Osteoblast (primary cell): ENCODE results near the gene EHBP1. TPM values are rescaled to one million over a fixed set of nuclear protein-coding genes. Genes with fewer than 3 reads are reported as not detected.

Experiments
- DNase-seq: peaks from one replicate; pipeline ENCODE4 v3.0.0; 2011; ENCODE audit warnings: low spot score, mixed read lengths; ENCODE audit not compliant: insufficient read length; ENCODE audit errors: missing footprints
- H2AFZ ChIP-seq: 2 replicates; pipeline ENCODE4 v1.6.0; 2011; ENCODE audit warnings: mild to moderate bottlenecking, low read length
- H3K27ac ChIP-seq: 2 replicates; pipeline ENCODE4 v1.5.1; 2011; ENCODE audit warnings: mild to moderate bottlenecking, low read depth, low read length, moderate library complexity
- H3K27me3 ChIP-seq: 2 replicates; pipeline ENCODE4 v1.6.0; 2012; ENCODE audit warnings: mild to moderate bottlenecking, control low read depth, inconsistent platforms, low read length, moderate library complexity; ENCODE audit not compliant: insufficient read depth
- H3K36me3 ChIP-seq: 2 replicates; pipeline ENCODE4 v1.5.1; 2011; ENCODE audit warnings: mild to moderate bottlenecking, low read length, control low read depth, moderate library complexity; ENCODE audit not compliant: insufficient read depth
- H3K4me1 ChIP-seq: 2 replicates; pipeline ENCODE4 v1.5.1; 2011; ENCODE audit warnings: mild to moderate bottlenecking, low read length, control low read depth, moderate library complexity; ENCODE audit not compliant: insufficient read depth
- H3K4me2 ChIP-seq: 2 replicates; pipeline ENCODE4 v1.6.0; 2011; ENCODE audit warnings: mild to moderate bottlenecking, low read length; ENCODE audit not compliant: insufficient read depth
- H3K4me3 ChIP-seq: fragments of 200-600 bp; sonication (generic); 3 replicates; pipeline ENCODE4 v1.5.1; 2012; ENCODE audit warnings: mild to moderate bottlenecking, low read length, inconsistent platforms; ENCODE audit not compliant: insufficient read depth
- H3K79me2 ChIP-seq: 2 replicates; pipeline ENCODE4 v1.6.0; 2012; ENCODE audit warnings: mild to moderate bottlenecking, low read length, control low read depth, inconsistent platforms; ENCODE audit not compliant: insufficient read depth
- H3K9me3 ChIP-seq: 2 replicates; pipeline ENCODE4 v1.5.1; 2011; ENCODE audit warnings: low read depth, low read length, control low read depth
- H4K20me1 ChIP-seq: 2 replicates; pipeline ENCODE4 v1.6.0; 2012; ENCODE audit warnings: mild to moderate bottlenecking, low read length, control low read depth; ENCODE audit not compliant: insufficient read depth
- total RNA-seq: library from RNA; depleted of rRNA; stranded (reverse); fragments of >200 nt; gene quantifications from 2 replicates; pipeline ENCODE4 v1.2.3, GENCODE V29; 2012
- TF ChIP-seq, protein P1 (sequence below): IDR thresholded peaks from 2 replicates; pipeline ENCODE4 v1.5.1; 2011; ENCODE audit warnings: mild to moderate bottlenecking, low read depth, low read length, moderate library complexity; ENCODE audit errors: extremely low read depth

EHBP1 gene
- total RNA-seq, 1 donor: 96.3 TPM

DNA sequence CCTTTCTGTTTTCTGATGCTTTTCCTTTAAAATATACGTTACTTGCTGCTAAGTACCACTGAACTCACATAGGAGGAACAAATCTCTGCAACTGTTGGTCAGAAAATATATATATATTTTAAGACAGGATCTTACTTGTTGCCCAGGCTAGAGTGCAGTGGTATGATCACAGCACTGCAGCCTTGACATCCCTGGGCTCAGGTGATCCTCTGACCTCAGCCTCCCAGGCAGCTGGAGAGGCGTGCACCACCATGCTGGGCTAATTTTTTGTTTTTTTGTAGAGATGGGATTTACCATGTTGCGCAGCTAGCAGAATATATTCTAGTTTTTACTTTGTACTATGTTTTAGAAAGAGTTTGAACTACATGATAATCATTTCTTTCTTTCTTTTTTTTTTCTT is 51.5 kb downstream of the EHBP1 start:
- no peaks in the 10 kb centered on the region for H3K27me3 ChIP-seq
- TF ChIP-seq, protein P1, sequence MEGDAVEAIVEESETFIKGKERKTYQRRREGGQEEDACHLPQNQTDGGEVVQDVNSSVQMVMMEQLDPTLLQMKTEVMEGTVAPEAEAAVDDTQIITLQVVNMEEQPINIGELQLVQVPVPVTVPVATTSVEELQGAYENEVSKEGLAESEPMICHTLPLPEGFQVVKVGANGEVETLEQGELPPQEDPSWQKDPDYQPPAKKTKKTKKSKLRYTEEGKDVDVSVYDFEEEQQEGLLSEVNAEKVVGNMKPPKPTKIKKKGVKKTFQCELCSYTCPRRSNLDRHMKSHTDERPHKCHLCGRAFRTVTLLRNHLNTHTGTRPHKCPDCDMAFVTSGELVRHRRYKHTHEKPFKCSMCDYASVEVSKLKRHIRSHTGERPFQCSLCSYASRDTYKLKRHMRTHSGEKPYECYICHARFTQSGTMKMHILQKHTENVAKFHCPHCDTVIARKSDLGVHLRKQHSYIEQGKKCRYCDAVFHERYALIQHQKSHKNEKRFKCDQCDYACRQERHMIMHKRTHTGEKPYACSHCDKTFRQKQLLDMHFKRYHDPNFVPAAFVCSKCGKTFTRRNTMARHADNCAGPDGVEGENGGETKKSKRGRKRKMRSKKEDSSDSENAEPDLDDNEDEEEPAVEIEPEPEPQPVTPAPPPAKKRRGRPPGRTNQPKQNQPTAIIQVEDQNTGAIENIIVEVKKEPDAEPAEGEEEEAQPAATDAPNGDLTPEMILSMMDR: no peak
- H2AFZ ChIP-seq: no peak overlapping the region
- H3K4me2 ChIP-seq: no peak overlapping the region
- no peak overlapping the region for H3K4me3 ChIP-seq
- no peaks in the 10 kb centered on the region for H3K9me3 ChIP-seq
- H3K27ac ChIP-seq: no peak overlapping the region
- peaks cover 4% of the 10 kb centered on the region for H3K36me3 ChIP-seq
- no peak for DNase-seq
- H3K79me2 ChIP-seq: peaks cover 61% of the 10 kb centered on the region
- H3K4me1 ChIP-seq: peaks cover 12% of the 10 kb centered on the region
- H4K20me1 ChIP-seq: peaks cover 21% of the 10 kb centered on the region

DNA sequence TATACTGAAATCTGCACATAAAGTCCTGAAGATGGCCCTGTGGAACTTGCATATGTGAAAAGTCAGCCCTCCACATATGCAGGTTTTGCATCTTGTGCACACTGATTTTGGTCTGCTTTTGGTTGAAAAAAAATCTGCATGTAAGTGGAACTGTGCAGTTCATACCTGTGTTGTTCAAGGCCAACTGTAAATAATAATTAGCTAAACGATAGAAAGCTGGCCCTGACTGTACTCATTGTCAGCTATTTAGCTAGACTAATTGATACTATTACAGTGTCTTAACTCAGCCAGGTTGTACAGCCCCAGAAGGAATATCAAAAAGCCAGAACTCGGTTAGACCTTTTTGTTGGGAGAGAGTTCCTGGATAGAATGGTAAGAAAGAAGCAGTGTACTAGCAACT is 54.5 kb downstream of the EHBP1 start:
- peaks cover 12% of the 10 kb centered on the region for H3K4me1 ChIP-seq
- no peaks in the 10 kb centered on the region for H3K27me3 ChIP-seq
- H3K36me3 ChIP-seq: peaks cover under 1% of the 10 kb centered on the region
- TF ChIP-seq, protein P1: no peak
- H3K4me3 ChIP-seq: no peak overlapping the region
- H3K79me2 ChIP-seq: peaks cover 73% of the 10 kb centered on the region
- no peak for DNase-seq
- no peaks in the 10 kb centered on the region for H3K9me3 ChIP-seq
- H3K4me2 ChIP-seq: no peak overlapping the region
- H3K27ac ChIP-seq: peak overlapping the region; percentile 24
- no peak overlapping the region for H2AFZ ChIP-seq
- H4K20me1 ChIP-seq: peaks cover 29% of the 10 kb centered on the region

DNA sequence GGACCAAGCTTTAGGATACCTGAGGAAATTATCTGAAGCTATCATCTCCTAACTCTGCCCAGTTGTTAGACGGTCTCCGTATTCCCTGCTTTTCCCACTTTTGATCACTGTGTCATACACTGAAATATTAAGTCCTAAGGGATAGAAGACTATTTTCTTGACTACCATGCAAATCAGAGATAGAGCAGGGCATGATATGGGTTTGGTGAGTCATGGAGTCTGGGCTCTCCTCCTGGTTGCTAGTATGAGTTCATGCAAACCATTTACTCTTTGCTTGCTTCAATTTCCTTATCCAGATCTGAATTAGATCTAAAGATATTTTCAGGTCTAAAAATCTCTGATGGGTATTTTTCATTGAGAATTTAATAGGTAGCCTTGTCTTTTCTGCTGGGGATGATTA is 55.0 kb downstream of the EHBP1 start:
- TF ChIP-seq, protein P1: no peak
- Histone ChIP-seq H3K79me2 (peaks cover 68% of the 10 kb centered on the region), H4K20me1 (peaks cover 24% of the 10 kb centered on the region)

DNA sequence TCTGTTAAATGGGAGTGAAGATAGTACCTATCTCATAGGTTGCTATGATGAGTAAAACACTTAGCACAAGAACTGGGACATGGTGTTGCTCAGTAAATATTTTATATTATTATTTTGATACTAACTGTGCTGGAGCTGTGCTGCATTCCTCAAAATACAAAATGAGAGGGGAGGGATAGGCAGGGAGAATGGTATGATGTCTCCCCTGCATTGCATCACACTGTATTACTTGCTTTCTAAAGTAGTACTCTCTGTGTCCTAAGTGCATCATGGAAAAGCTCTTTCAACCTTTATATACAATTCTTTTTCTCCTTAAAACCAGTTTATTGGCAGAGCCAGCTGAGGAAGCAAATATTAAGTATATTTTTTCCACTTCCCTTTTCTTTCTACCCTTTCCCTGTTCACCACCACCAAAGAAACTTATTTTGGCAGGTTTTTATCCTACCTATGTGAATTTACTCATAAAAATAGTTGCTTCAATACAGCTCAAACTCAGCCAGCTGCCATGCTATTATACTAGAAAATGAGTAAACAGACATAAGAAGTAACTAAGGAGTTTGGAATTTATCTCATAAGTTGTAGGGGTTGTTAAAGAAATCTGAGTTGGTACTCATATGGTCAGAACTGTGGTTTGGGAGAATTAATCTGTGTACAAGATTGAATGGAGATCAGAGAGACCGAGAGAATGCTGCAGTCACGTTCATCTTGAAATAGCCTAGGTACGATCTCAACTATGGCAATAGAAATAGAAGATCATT is 60.3 kb downstream of the EHBP1 start:
- no peak overlapping the region for H3K4me3 ChIP-seq
- no peaks in the 10 kb centered on the region for H3K27me3 ChIP-seq
- H3K36me3 ChIP-seq: no peaks in the 10 kb centered on the region
- H4K20me1 ChIP-seq: peaks cover 18% of the 10 kb centered on the region
- TF ChIP-seq, protein P1: no peak
- H3K4me2 ChIP-seq: no peak overlapping the region
- no peak for DNase-seq
- H2AFZ ChIP-seq: no peak overlapping the region
- H3K4me1 ChIP-seq: peaks cover 14% of the 10 kb centered on the region
- H3K79me2 ChIP-seq: peaks cover 38% of the 10 kb centered on the region
- H3K27ac ChIP-seq: no peak overlapping the region
- no peaks in the 10 kb centered on the region for H3K9me3 ChIP-seq

More for the DNA sequence above, 55.0 kb downstream of the EHBP1 start:
- Histone ChIP-seq H3K4me1 (peaks cover 12% of the 10 kb centered on the region), H3K4me3 (no peak overlapping the region), H3K9me3 (no peaks in the 10 kb centered on the region), H3K36me3 (no peaks in the 10 kb centered on the region), H2AFZ (no peak overlapping the region), H3K27me3 (no peaks in the 10 kb centered on the region), H3K4me2 (no peak overlapping the region), H3K27ac (peak overlapping the region; percentile 24)
- DNase-seq: peak; percentile 95
